Kidney (tissue), 14 donors: Measurements from ENCODE around the gene TRAK1. TPM values are rescaled to one million over a fixed set of nuclear protein-coding genes. Genes with fewer than 3 reads are reported as not detected.

Source experiments
- DNase-seq, 5 donors: peaks; one replicate each; pipeline ENCODE4 v3.0.0-alpha.2; 2013 to 2020
- FAIRE-seq: peaks from 2 replicates; lab custom pipeline; 2012; peaks lifted over from hg19 to GRCh38; lab: Jason Lieb, UNC
- H3K27ac ChIP-seq, 2 donors: one replicate each; pipeline ENCODE4 v1.7.0; 2013; ENCODE audit warnings: low read depth in 2 of 2, low read length in 2 of 2, inconsistent platforms in 1 of 2
- H3K27me3 ChIP-seq: one replicate; pipeline ENCODE4 v1.7.1; 2013; ENCODE audit warnings: low read length, inconsistent platforms; ENCODE audit not compliant: control insufficient read depth, insufficient read depth
- H3K36me3 ChIP-seq, 3 donors: one replicate each; pipeline versions ENCODE4 v1.7.0 to v1.7.1; 2013; ENCODE audit warnings: low read length in 3 of 3, control low read depth in 1 of 3, inconsistent platforms in 1 of 3; ENCODE audit not compliant: insufficient read depth in 3 of 3, control insufficient read depth in 2 of 3
- H3K4me1 ChIP-seq, 3 donors: one replicate each; pipeline versions ENCODE4 v1.7.0 to v1.7.1; 2013; ENCODE audit warnings: low read length in 3 of 3, inconsistent platforms in 1 of 3, low read depth in 1 of 3; ENCODE audit not compliant: control insufficient read depth in 2 of 3, insufficient read depth in 2 of 3
- H3K4me3 ChIP-seq, 3 donors: one replicate each; pipeline versions ENCODE4 v1.7.0 to v1.8.1; 2013; ENCODE audit warnings: low read length in 3 of 3, control low read depth in 1 of 3, inconsistent platforms in 1 of 3
- H3K9ac ChIP-seq, 3 donors: one replicate each; pipeline versions ENCODE4 v1.7.0 to v1.7.1; 2013; ENCODE audit warnings: low read length in 3 of 3, control low read depth in 1 of 3, inconsistent platforms in 1 of 3
- H3K9me3 ChIP-seq, 3 donors: one replicate each; pipeline versions ENCODE4 v1.7.0 to v1.7.1; 2013; ENCODE audit warnings: low read length in 3 of 3, control low read depth in 1 of 3, inconsistent platforms in 1 of 3; ENCODE audit not compliant: control insufficient read depth in 2 of 3, insufficient read depth in 1 of 3
- CTCF ChIP-seq: IDR thresholded peaks from 3 replicates; pipeline ENCODE4 v1.5.1; 2012; ENCODE audit warnings: mild to moderate bottlenecking, moderate library complexity, borderline replicate concordance; ENCODE audit not compliant: insufficient read depth; ENCODE audit errors: extremely low read depth
- intact Hi-C: fragments of 100-400 bp; cut with DNase I; formaldehyde crosslinking; loops from one replicate; pipeline ENCODE4 v1.11.1; 2022
- polyA plus RNA-seq: library from polyadenylated mRNA; stranded (reverse); fragments of 350-450 nt; fragmentation: Illumina TruSeq; extraction: RNeasy Lipid Tissue Mini Kit (QIAGEN cat#74804); gene quantifications from one replicate; pipeline ENCODE4 v1.2.3, GENCODE V29; 2014; ENCODE audit warnings: low read depth, low replicate concordance; ENCODE audit not compliant: insufficient read depth
- total RNA-seq: library from RNA; stranded (reverse); fragmentation: NEBNext Ultra II Directional; extraction: Animal tissue kit (Norgen Biotek cat#: 25700); gene quantifications from one replicate; pipeline ENCODE4 v1.2.1, GENCODE V29; 2021
- donor health status: control.
- donor health status: control.
- donor health status: control.
- donor health status: control.
- donor health status: control.
- donor health status: DM: yes; HTN: yes; CAD: no.
- donor health status: Normal renal cell carcinoma (clear cell type).

The TRAK1 gene
- total and polyA plus RNA-seq, 2 donors from 2014 or later = 16.2 to 41.0 TPM

- intact Hi-C loops = loop anchor here (10.0 kb wide), 1 partner anchor 57 kb away; no protein-coding TSS in a partner anchor
- H3K9me3 ChIP-seq = no peaks in the 10 kb centered on the region
- peaks cover 7 to 27% (median 21%) of the 10 kb centered on the region in 3 donors for H3K4me1 ChIP-seq
- FAIRE-seq (no peak), DNase-seq (peak; percentile 68 to 91 (median 79))
- peak overlapping the region in 1 of 3 donors; percentile 35 for H3K9ac ChIP-seq
- peak overlapping the region in 2 of 3 donors; percentile 8 to 31 for H3K4me3 ChIP-seq
- TF ChIP-seq CTCF = no peak
- peak overlapping the region; percentile 73 to 74 for H3K27ac ChIP-seq
- no peaks in the 10 kb centered on the region for H3K27me3 ChIP-seq
- H3K36me3 ChIP-seq = no peaks in the 10 kb centered on the region
Observed at GRCh38 chr3:42071904-42072812, 19.0 kb upstream of the TRAK1 start.

GRCh38 chr3:42072831-42073301 is 18.3 kb upstream of the TRAK1 start:
- Histone ChIP-seq H3K4me1 (peaks cover 4 to 28% (median 21%) of the 10 kb centered on the region in 3 donors), H3K36me3 (no peaks in the 10 kb centered on the region), H3K27me3 (no peaks in the 10 kb centered on the region), H3K27ac (peak overlapping the region; percentile 73 to 74), H3K9ac (peak overlapping the region in 1 of 3 donors; percentile 10), H3K4me3 (peak overlapping the region in 1 of 3 donors; percentile 31), H3K9me3 (no peaks in the 10 kb centered on the region)
- TF ChIP-seq CTCF = no peak
- DNase-seq (peak in 1 of 5 donors; percentile 53), FAIRE-seq (no peak)
- intact Hi-C loops = loop anchor here (10.0 kb wide), 1 partner anchor 58 kb away; no protein-coding TSS in a partner anchor

GRCh38 chr3:42077785-42078184 is 13.4 kb upstream of the TRAK1 start:
- FAIRE-seq = no peak
- DNase-seq = no peak
- Histone ChIP-seq H3K9me3 (no peaks in the 10 kb centered on the region), H3K27me3 (no peaks in the 10 kb centered on the region), H3K27ac (peak overlapping the region in 1 of 2 donors; percentile 8), H3K36me3 (no peaks in the 10 kb centered on the region), H3K4me1 (peaks cover 0 to 31% (median 21%) of the 10 kb centered on the region in 3 donors), H3K9ac (no peak overlapping the region), H3K4me3 (no peak overlapping the region)
- intact Hi-C loops = loop anchor here (10.0 kb wide), 1 partner anchor 63 kb away; no protein-coding TSS in a partner anchor
- no peak for TF ChIP-seq CTCF
